Keratinocyte (primary cell): Measurements from ENCODE around the gene ROCK1. TPM values are rescaled to one million over a fixed set of nuclear protein-coding genes. Genes with fewer than 3 reads are reported as not detected.

ENCODE experiments used
- DNase-seq: peaks from one replicate; pipeline ENCODE4 v3.0.0-alpha.2; 2011; ENCODE audit warnings: low read depth, missing footprints, low spot score
- FAIRE-seq: peaks from 2 replicates; lab custom pipeline; 2011; peaks lifted over from hg19 to GRCh38; lab: Jason Lieb, UNC
- H2AFZ ChIP-seq: 2 replicates; pipeline ENCODE4 v1.6.0; 2012; ENCODE audit warnings: low read length, control low read depth, inconsistent platforms; ENCODE audit not compliant: control insufficient read depth
- H3K27ac ChIP-seq: 2 replicates; pipeline ENCODE4 v1.5.1; 2011; ENCODE audit warnings: low read length; ENCODE audit not compliant: control insufficient read depth, insufficient read depth
- H3K27me3 ChIP-seq: 3 replicates; pipeline ENCODE4 v1.6.0; 2011; ENCODE audit warnings: low read length; ENCODE audit not compliant: control insufficient read depth, insufficient read depth; ENCODE audit errors: extremely low read depth
- H3K36me3 ChIP-seq, 2 experiments: 2 replicates in 1 of 2; 3 replicates in 1 of 2; pipeline ENCODE4 v1.5.1; 2011; ENCODE audit warnings: low read length in 2 of 2, mild to moderate bottlenecking in 1 of 2; ENCODE audit not compliant: control insufficient read depth in 2 of 2, insufficient read depth in 2 of 2; ENCODE audit errors: extremely low read depth in 1 of 2
- H3K4me1 ChIP-seq: 3 replicates; pipeline ENCODE4 v1.5.1; 2011; ENCODE audit warnings: low read length; ENCODE audit not compliant: control insufficient read depth, insufficient read depth; ENCODE audit errors: extremely low read depth
- H3K4me2 ChIP-seq: 3 replicates; pipeline ENCODE4 v1.6.0; 2011; ENCODE audit warnings: low read depth, low read length; ENCODE audit not compliant: control insufficient read depth, insufficient read depth; ENCODE audit errors: extremely low read depth
- H3K4me3 ChIP-seq, 3 experiments: fragments of 200-600 bp in 1 of 3; sonication (generic) in 1 of 3; 2 replicates in 2 of 3; 3 replicates in 1 of 3; pipeline ENCODE4 v1.5.1; 2011 to 2016; ENCODE audit warnings: low read length in 3 of 3, mild to moderate bottlenecking in 3 of 3, control low read depth in 2 of 3, inconsistent platforms in 1 of 3, low read depth in 1 of 3, mixed read lengths in 1 of 3, mixed run types in 1 of 3, moderate library complexity in 1 of 3; ENCODE audit not compliant: control insufficient read depth in 2 of 3, insufficient read depth in 2 of 3; ENCODE audit errors: extremely low read depth in 1 of 3
- H3K79me2 ChIP-seq: 2 replicates; pipeline ENCODE4 v1.6.0; 2012; ENCODE audit warnings: low read length; ENCODE audit not compliant: control insufficient read depth, insufficient read depth
- H3K9ac ChIP-seq: 3 replicates; pipeline ENCODE4 v1.6.0; 2011; ENCODE audit warnings: low read length; ENCODE audit not compliant: control insufficient read depth, insufficient read depth; ENCODE audit errors: extremely low read depth
- H3K9me1 ChIP-seq: 3 replicates; pipeline ENCODE4 v1.6.0; 2011; ENCODE audit warnings: low read length; ENCODE audit not compliant: control insufficient read depth, insufficient read depth; ENCODE audit errors: extremely low read depth
- H3K9me3 ChIP-seq: 2 replicates; pipeline ENCODE4 v1.5.1; 2012; ENCODE audit warnings: low read depth, low read length; ENCODE audit not compliant: control insufficient read depth
- H4K20me1 ChIP-seq: 3 replicates; pipeline ENCODE4 v1.6.0; 2011; ENCODE audit warnings: low read length; ENCODE audit not compliant: control insufficient read depth, insufficient read depth; ENCODE audit errors: extremely low read depth
- EZH2 ChIP-seq: IDR thresholded peaks from one replicate; pipeline ENCODE4 v1.6.1; 2012; ENCODE audit warnings: inconsistent platforms, mild to moderate bottlenecking, low read length, moderate library complexity
- dilution Hi-C: fragments of 300-500 bp; cut with MboI; formaldehyde crosslinking; loops from one replicate; pipeline ENCODE4 v1.7.0; 2020; ENCODE audit warnings: low sequenced_read_pairs; ENCODE audit not compliant: extremely low pct_ligation_motif_present
- polyA plus RNA-seq, 5 experiments: library from polyadenylated mRNA; depleted of rRNA in 3 of 5; stranded (reverse) in 3 of 5; stranded (forward) in 1 of 5; unstranded in 1 of 5; fragments of >200 nt; gene quantifications; 1 replicate in 1 of 5; 2 replicates in 3 of 5; 3 replicates in 1 of 5; pipeline versions ENCODE4 v1.2.1 to v1.2.3, GENCODE V29; 2011 to 2012; ENCODE audit warnings: missing spikeins in 2 of 5, low read depth in 1 of 5, low replicate concordance in 1 of 5
- TF ChIP-seq, protein P1 (sequence below), 3 experiments: IDR thresholded peaks in 1 of 3; conservative IDR thresholded peaks in 1 of 3; optimal IDR thresholded peaks in 1 of 3; 2 replicates in 2 of 3; 3 replicates in 1 of 3; pipeline versions ENCODE3 to v1.5.1; 2011; ENCODE audit warnings: low read length in 3 of 3, mild to moderate bottlenecking in 3 of 3, moderate library complexity in 2 of 3, control low read depth in 1 of 3, inconsistent platforms in 1 of 3; ENCODE audit not compliant: insufficient read depth in 2 of 3; ENCODE audit errors: extremely low read depth in 1 of 3

ROCK1 gene
- polyA plus RNA-seq, 1 donor (not counting 4 experiments of a cell fraction or from before 2014, with no cell fraction given): 25.9 TPM

DNA sequence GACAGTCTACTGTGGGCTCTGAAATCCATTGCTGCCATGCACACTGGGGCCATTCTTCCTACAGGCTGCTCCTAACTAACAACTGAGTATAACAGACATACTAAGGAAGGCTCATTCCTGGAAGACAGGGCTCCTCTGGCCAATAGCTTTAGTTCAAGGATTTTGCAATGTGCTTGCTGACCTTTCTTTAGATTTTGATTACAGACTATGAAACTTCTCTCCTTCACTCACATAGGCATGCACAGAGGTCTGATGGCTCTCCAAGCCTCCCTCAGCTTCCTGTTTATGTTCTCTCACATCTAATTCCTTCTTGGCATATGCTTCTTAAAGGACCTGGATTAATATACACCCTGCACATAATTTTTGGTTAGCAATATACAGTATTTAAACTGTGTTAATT is 34.4 kb upstream of the ROCK1 start:
- DNase-seq: no peak
- Histone ChIP-seq H3K4me3 (no peak overlapping the region), H3K9ac (no peak overlapping the region), H4K20me1 (no peaks in the 10 kb centered on the region), H2AFZ (peak overlapping the region; percentile 17), H3K27ac (no peak overlapping the region), H3K4me1 (no peaks in the 10 kb centered on the region), H3K9me3 (no peaks in the 10 kb centered on the region), H3K9me1 (no peaks in the 10 kb centered on the region), H3K27me3 (no peaks in the 10 kb centered on the region), H3K36me3 (no peaks in the 10 kb centered on the region), H3K4me2 (no peak overlapping the region), H3K79me2 (no peaks in the 10 kb centered on the region)
- dilution Hi-C loops: no loop called here
- peak; percentile 67 for FAIRE-seq
- TF ChIP-seq, protein P1, sequence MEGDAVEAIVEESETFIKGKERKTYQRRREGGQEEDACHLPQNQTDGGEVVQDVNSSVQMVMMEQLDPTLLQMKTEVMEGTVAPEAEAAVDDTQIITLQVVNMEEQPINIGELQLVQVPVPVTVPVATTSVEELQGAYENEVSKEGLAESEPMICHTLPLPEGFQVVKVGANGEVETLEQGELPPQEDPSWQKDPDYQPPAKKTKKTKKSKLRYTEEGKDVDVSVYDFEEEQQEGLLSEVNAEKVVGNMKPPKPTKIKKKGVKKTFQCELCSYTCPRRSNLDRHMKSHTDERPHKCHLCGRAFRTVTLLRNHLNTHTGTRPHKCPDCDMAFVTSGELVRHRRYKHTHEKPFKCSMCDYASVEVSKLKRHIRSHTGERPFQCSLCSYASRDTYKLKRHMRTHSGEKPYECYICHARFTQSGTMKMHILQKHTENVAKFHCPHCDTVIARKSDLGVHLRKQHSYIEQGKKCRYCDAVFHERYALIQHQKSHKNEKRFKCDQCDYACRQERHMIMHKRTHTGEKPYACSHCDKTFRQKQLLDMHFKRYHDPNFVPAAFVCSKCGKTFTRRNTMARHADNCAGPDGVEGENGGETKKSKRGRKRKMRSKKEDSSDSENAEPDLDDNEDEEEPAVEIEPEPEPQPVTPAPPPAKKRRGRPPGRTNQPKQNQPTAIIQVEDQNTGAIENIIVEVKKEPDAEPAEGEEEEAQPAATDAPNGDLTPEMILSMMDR (optimal IDR thresholded peaks at IDR 0.05 in 1 of 3, IDR thresholded peaks at IDR 0.05 in 1 of 3, conservative IDR thresholded peaks at IDR 0.05 in 1 of 3; ENCODE audit: extremely low read depth in 1 of 3, insufficient read depth in 2 of 3, low read length in 3 of 3): no peak
- no peak for TF ChIP-seq EZH2

DNA sequence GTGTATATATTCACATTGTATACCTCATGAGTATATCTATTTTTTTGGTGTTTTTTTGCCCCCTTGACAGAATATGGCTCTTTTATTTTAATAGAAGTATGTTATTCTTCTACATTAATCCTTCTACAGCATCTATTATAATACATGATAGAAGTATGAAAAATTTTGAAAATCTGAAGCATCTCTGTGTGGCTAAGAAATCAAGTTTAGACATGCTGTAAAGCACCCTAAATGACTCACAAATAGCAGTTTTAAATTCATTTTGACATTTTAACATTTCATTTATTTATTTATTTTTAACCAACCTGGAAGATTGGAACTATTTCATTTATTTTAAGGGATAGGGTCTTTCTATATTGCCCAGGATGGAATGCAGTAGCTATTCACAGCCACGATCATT is 33.8 kb upstream of the ROCK1 start:
- H3K9me3 ChIP-seq: no peaks in the 10 kb centered on the region
- no peak overlapping the region for H3K27ac ChIP-seq
- H4K20me1 ChIP-seq: no peaks in the 10 kb centered on the region
- H3K9me1 ChIP-seq: no peaks in the 10 kb centered on the region
- TF ChIP-seq, protein P1 (optimal IDR thresholded peaks at IDR 0.05 in 1 of 3, IDR thresholded peaks at IDR 0.05 in 1 of 3, conservative IDR thresholded peaks at IDR 0.05 in 1 of 3; ENCODE audit: extremely low read depth in 1 of 3, insufficient read depth in 2 of 3, low read length in 3 of 3): no peak
- TF ChIP-seq EZH2: no peak
- dilution Hi-C loops: no loop called here
- no peak for FAIRE-seq
- H3K9ac ChIP-seq: no peak overlapping the region
- no peak overlapping the region for H3K4me3 ChIP-seq
- no peaks in the 10 kb centered on the region for H3K4me1 ChIP-seq
- no peaks in the 10 kb centered on the region for H3K27me3 ChIP-seq
- no peak for DNase-seq
- H3K79me2 ChIP-seq: no peaks in the 10 kb centered on the region
- no peak overlapping the region for H2AFZ ChIP-seq
- H3K36me3 ChIP-seq: no peaks in the 10 kb centered on the region
- peak overlapping the region; percentile 10 for H3K4me2 ChIP-seq
